ENCODE results near the gene UMODL1. TPM values are rescaled to one million over a fixed set of nuclear protein-coding genes. Genes with fewer than 3 reads are reported as not detected.

UMODL1 gene
- total RNA-seq, 1 experiment from 2014 or later: not detected

- Histone ChIP-seq H3T11ph (ENCODE audit: low read length) (no peak overlapping the region), H3K23me2 (ENCODE audit: insufficient read length, low read depth, low read length, poor library complexity, severe bottlenecking) (no peaks in the 10 kb centered on the region), H3K23ac (ENCODE audit: insufficient read length, low read depth, low read length) (no peak overlapping the region), H3K14ac (ENCODE audit: insufficient read depth, low read length) (no peak overlapping the region), H4K8ac (replicated peaks; ENCODE audit: insufficient read length, low read depth, low read length) (no peak overlapping the region), H3K9me3 (ENCODE audit: control insufficient read depth, low read depth, low read length) (no peaks in the 10 kb centered on the region), H3K9ac (ENCODE audit: extremely low read depth, insufficient read length, low read length) (no peak overlapping the region), H4K20me1 (ENCODE audit: control insufficient read depth, insufficient read depth, insufficient read length) (no peaks in the 10 kb centered on the region), H2BK20ac (ENCODE audit: low read depth, low read length, poor library complexity, severe bottlenecking) (no peak overlapping the region), H2BK120ac (ENCODE audit: low read depth, low read length, poor library complexity, severe bottlenecking) (no peak overlapping the region), H3K79me1 (ENCODE audit: insufficient read depth, low read depth, low read length, poor library complexity, severe bottlenecking) (no peaks in the 10 kb centered on the region), H2BK5ac (ENCODE audit: insufficient read length, low read length) (no peak overlapping the region), H3K4me2 (ENCODE audit: insufficient read depth, insufficient read length, low read length) (no peak overlapping the region), H3K4ac (ENCODE audit: low read depth, low read length) (no peak overlapping the region), H2AFZ (ENCODE audit: low read length) (no peak overlapping the region), H2BK15ac (ENCODE audit: low read depth, low read length) (no peak overlapping the region), H2BK12ac (ENCODE audit: insufficient read length, low read depth, low read length) (no peak overlapping the region), H3K27ac (ENCODE audit: insufficient read length, low read depth, low read length) (no peak overlapping the region), H4K91ac (ENCODE audit: insufficient read length, low read depth, low read length) (no peak overlapping the region), H3K4me1 (ENCODE audit: insufficient read depth, low read length) (no peaks in the 10 kb centered on the region), H3K79me2 (ENCODE audit: insufficient read depth, low read length) (no peaks in the 10 kb centered on the region), H3K56ac (ENCODE audit: insufficient read length, low read depth, low read length) (no peak overlapping the region), H3K18ac (ENCODE audit: insufficient read length, low read depth, low read length) (no peak overlapping the region), H3K27me3 (ENCODE audit: insufficient read depth, low read length) (no peaks in the 10 kb centered on the region), H4K5ac (ENCODE audit: insufficient read length, low read depth, low read length) (no peak overlapping the region), H2AK5ac (ENCODE audit: insufficient read length, low read length) (no peak overlapping the region)
- Mint-ChIP-seq H3K27me3 (ENCODE audit: low read depth) (peaks cover 5% of the 10 kb centered on the region; the same call in 1 of the 2 replicates), H3K9me3 (no peaks in the 10 kb centered on the region; a peak in 1 of 5 replicates), H3K36me3 (ENCODE audit: insufficient read depth in 1 of 3, low read depth in 3 of 3) (no peaks in the 10 kb centered on the region), H3K4me1 (peaks cover 3% of the 10 kb centered on the region in 2 experiments; a peak in 2 of 4 replicates), H3K4me3 (no peak overlapping the region), H3K27ac (no peak overlapping the region)
- no CpG with 5 or more reads among the region's 4 CpGs for WGBS (ENCODE audit: extremely low coverage, insufficient read length, low lambda C conversion rate)
- no peak for DNase-seq
- TF ChIP-seq CTCF (conservative IDR thresholded peaks at IDR 0.05): no peak
Measured at GRCh38 chr21:42144679-42145568, 73.8 kb downstream of the UMODL1 start.
